ENCODE results near the gene POLN. TPM values are rescaled to one million over a fixed set of nuclear protein-coding genes. Genes with fewer than 3 reads are reported as not detected.

POLN gene
- total and polyA plus RNA-seq, 2 of the 4 experiments (the other 2 are of a cell fraction), result 0.63 to 0.72 TPM

DNA sequence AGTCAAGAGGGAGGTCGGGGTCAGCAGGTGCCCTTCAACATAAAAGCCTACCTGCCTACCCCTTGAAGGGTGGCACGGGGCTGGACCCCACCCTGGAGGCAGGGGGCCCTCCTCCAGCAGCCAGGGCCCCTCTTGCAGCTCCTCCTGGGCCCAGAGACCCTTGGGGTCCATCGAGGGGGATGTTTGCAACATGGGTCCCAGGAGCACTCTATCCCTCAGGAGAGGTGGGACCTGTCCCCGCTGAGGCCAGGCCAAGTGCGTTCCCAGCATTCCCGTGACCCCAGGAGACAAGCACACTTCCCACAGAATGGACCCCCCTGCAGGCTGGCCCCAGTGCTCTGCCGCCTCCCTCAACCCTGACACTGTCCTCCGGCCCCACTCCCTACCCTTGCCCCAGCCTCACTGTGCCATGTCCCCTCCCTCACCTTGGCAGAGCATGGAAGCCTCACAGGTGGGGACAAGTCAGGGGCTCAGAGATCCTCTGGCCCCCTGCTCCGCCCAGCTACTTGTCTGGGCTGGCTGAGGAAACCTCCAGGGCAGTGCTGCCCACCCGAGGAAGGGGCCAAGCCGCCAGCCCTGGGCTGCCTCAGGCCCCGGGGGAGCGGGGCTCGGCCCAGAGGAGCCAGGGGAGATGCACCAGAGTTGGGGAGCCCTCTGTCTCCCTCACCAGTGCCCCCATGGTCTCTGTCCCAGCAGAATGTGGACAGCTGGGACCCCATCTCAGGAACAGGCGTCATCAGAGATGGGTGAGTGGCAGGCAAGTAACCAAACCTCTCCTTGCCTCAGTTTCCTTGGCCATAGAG is 17.8 kb upstream of the POLN start (continued):
- TF ChIP-seq RCOR1 (IDR thresholded peaks at IDR 0.05; ENCODE audit: insufficient replicate concordance, low read length) (no peak), POLR2A (IDR thresholded peaks at IDR 0.05; ENCODE audit: low read depth, low read length) (no peak)

GRCh38 chr4:2259036-2259540 is 17.2 kb upstream of the POLN start:
- 85% methylated on average over 3 of the region's 13 CpGs; no CpG with 5 or more reads in 1 of the 2 experiments for WGBS, 2 experiments (ENCODE audit: extremely low coverage in 2 of 2, insufficient read length in 1 of 2)
- intact Hi-C loops (cut with micrococcal nuclease), result no loop called here
- Histone ChIP-seq H2AK9ac (replicated peaks; ENCODE audit: low read depth, low read length, poor library complexity) (peak overlapping the region; percentile 71), H3K36me3 (ENCODE audit: control insufficient read depth, insufficient read depth, low read length) (peaks cover 39% of the 10 kb centered on the region), H4K5ac (ENCODE audit: low read depth, low read length) (no peak overlapping the region), H3K4me1 (ENCODE audit: control insufficient read depth, insufficient read depth, low read length) (peaks cover 6% of the 10 kb centered on the region; the same call in 1 of the 2 replicates), H2AFZ (replicated peaks; ENCODE audit: low read length, poor library complexity) (peak overlapping the region; percentile 3), H2BK15ac (ENCODE audit: low read depth, low read length) (no peak overlapping the region), H3K27me3 (ENCODE audit: control insufficient read depth, insufficient read depth, low read length) (no peaks in the 10 kb centered on the region), H2BK20ac (ENCODE audit: low read depth, low read length) (no peak overlapping the region), H2BK120ac (ENCODE audit: low read depth, low read length) (no peak overlapping the region), H3K18ac (ENCODE audit: low read depth, low read length) (no peak overlapping the region), H3K4me2 (ENCODE audit: low read depth, low read length) (no peak overlapping the region), H3K23ac (ENCODE audit: low read depth, low read length) (no peak overlapping the region), H3K14ac (replicated peaks; ENCODE audit: low read depth, low read length) (no peak overlapping the region), H2AK5ac (ENCODE audit: low read depth, low read length) (no peak overlapping the region), H4K20me1 (ENCODE audit: insufficient read depth, low read length) (peaks cover 59% of the 10 kb centered on the region), H2BK5ac (ENCODE audit: low read depth, low read length, poor library complexity, severe bottlenecking) (no peak overlapping the region), H3K4me3 (ENCODE audit: insufficient read depth, low read depth, low read length) (no peak overlapping the region), H3K4ac (ENCODE audit: low read depth, low read length) (no peak overlapping the region), H4K8ac (ENCODE audit: low read depth in 2 of 2, low read length in 2 of 2) (no peak overlapping the region), H3K56ac (ENCODE audit: extremely low read depth, insufficient read depth, low read length) (no peak overlapping the region), H3K9me1 (ENCODE audit: insufficient read depth, low read length) (peaks cover 4% of the 10 kb centered on the region; the same call in 1 of the 2 replicates), H3K9me3 (ENCODE audit: control insufficient read depth, insufficient read depth, low read length) (no peaks in the 10 kb centered on the region), H3K9ac (ENCODE audit: low read depth, low read length) (no peak overlapping the region), H3K27ac (ENCODE audit: insufficient read depth, low read length) (no peak overlapping the region), H4K91ac (ENCODE audit: insufficient read depth, low read depth, low read length) (no peak overlapping the region), H3K79me1 (ENCODE audit: low read depth in 1 of 2, low read length in 2 of 2) (peaks cover 32 to 59% of the 10 kb centered on the region in 2 experiments)
- dilution Hi-C loops (cut with HindIII; ENCODE audit: low sequenced_read_pairs, unreplicated experiment), result no loop called here
- ChIA-PET POLR2A (ENCODE audit: unreplicated experiment) (no interaction called here), CTCF (no interaction called here)
- no TSS peak for BruUV-seq (replicated peaks)
- DNase-seq (no peak), ATAC-seq (ENCODE audit: low read depth) (no peak)
- TF ChIP-seq RCOR1 (IDR thresholded peaks at IDR 0.05; ENCODE audit: insufficient replicate concordance, low read length) (no peak), ELK1 (IDR thresholded peaks at IDR 0.05; ENCODE audit: borderline replicate concordance, low read depth, low read length) (no peak), RAD21 (IDR thresholded peaks at IDR 0.05; ENCODE audit: low read length) (no peak), NFE2L2 (IDR thresholded peaks at IDR 0.05; ENCODE audit: low read depth, low read length) (no peak), BHLHE40 (IDR thresholded peaks at IDR 0.05; ENCODE audit: low read depth, low read length) (no peak)
- TF ChIP-seq, protein P1, sequence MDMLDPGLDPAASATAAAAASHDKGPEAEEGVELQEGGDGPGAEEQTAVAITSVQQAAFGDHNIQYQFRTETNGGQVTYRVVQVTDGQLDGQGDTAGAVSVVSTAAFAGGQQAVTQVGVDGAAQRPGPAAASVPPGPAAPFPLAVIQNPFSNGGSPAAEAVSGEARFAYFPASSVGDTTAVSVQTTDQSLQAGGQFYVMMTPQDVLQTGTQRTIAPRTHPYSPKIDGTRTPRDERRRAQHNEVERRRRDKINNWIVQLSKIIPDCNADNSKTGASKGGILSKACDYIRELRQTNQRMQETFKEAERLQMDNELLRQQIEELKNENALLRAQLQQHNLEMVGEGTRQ (IDR thresholded peaks at IDR 0.05; ENCODE audit: low read depth, low read length), result no peak
- in situ Hi-C loops (cut with MboI; ENCODE audit: low sequenced_read_pairs), result no loop called here

Measured in IMR-90 (cell line).